Measurements from ENCODE around the gene CEBPE.

Gene CEBPE

DNA sequence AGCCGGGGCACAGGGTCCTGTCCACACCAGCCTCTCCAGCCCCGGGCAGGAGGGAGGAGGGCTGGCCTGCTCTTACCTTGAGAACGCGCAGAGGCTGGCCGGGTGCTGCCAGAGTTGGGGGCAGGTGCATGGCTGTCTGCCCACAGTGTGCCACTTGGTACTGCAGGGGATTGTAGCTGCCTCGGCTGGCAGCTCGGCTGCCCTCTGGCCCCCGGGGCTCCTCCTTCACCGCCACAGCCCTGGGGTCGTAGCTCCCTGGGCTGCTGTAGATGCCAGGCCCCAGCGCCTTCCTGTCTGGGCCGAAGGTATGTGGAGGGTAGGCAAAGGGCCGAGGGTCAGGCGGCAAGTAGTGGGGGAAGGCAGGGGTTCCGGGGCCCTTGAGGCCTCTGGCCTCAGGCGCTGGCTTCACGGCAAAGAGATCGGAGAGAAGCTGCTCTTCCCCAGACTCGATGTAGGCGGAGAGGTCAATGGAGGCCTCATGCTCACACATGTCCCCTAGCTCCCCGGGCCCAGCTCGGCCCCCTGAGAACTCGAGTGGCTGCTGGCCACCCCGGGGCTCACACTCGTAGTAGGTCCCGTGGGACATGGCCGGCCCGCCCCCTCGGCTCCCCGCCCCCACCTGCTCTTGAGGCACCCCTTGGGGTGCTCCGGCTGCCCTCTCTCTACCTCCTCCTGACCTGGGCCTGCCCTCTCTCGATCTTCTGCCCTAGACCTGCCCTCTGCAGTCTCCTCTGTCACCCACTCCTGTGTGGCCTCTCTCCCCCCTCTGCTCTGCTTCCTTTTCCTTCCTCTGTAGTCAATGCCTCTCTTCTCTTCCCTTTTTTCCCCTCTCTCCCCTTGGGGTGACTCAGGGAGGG lies at the start of gene CEBPE:
TSS of gene CEBPE (minus strand) at position 750 of the 857 bp plus-strand sequence. CDS start at position 586, 164 bp downstream.
- DNase-seq (ENCODE audit: low read depth in 1 of 2, low spot score in 1 of 2), result no peak

DNA sequence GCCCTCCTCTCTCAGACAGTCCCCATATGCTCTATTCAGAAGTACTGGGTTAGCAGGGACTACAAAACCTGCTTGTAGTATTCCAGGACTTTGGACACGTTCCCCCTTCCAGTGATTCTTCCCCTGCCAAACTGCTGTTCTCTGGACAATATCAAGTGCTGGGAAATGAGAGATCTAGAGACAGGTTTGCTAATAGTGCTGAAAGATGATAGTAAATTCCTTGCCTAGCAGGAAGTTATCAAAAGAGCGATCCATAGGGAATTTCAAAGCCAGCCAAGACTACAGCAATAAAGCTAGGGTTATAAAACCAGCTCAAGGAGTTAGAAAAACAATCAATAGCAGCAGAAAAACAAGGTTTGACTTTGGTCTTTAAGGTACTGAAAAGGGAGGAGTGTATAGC lies 49.2 kb upstream of the CEBPE start:
- DNase-seq (ENCODE audit: low read depth in 1 of 2, low spot score in 1 of 2), result no peak

DNA sequence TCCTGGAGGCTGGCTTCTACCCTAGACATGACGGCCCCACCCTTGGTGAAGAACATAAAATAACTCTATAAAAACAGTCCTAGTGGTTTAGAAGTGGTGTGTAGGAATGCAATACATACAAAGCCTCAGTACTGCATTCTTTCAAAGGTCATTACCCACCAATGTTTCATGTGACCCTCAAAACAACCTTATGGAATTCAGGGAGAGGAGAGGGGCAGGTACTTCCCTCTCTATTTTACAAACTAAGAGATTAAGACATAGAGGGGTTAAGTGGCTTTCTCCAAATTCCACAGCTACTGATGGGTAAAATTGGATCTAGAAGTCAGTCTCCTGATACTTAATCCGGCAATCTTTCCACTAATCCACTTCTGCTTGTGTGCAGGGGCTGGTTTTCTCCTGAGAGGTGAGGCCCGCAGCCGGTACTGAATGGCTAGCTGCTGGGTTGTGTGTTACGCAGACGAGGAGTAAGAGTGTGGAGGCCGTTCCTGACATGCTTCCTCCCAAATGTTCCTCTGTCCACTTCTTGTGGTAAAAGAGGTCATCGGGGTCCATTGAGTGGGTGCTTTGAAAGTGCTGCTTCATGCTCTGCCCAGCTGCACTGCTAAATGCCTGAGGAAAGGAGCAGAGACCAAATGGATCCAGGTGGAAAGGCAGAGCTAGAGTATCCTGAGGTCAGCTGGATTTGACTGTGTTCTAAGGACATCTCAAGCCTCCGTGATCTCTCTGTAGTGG lies 48.2 kb upstream of the CEBPE start:
- no peak for DNase-seq (ENCODE audit: low read depth in 1 of 2, low spot score in 1 of 2)

DNA sequence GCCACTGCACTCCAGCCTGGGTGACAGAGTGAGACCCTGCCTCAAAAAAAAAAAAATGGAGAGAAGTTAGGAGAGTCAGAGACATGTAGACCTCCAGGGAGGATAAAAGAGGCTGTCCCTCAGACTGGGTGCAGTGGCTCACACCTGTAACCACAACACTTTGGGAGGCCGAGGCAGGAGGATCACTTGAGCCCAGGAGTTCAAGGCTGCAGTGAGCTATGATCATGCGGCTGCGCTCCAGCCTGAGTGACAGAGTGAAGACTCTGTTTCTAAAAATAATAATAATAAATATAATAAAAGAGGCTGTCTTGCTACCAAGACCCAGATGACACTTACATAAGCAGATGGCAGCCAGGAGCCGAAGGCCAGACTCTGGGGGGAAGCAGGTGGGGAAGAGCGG lies 45.9 kb upstream of the CEBPE start:
- DNase-seq (ENCODE audit: low read depth in 1 of 2, low spot score in 1 of 2), result no peak

DNA sequence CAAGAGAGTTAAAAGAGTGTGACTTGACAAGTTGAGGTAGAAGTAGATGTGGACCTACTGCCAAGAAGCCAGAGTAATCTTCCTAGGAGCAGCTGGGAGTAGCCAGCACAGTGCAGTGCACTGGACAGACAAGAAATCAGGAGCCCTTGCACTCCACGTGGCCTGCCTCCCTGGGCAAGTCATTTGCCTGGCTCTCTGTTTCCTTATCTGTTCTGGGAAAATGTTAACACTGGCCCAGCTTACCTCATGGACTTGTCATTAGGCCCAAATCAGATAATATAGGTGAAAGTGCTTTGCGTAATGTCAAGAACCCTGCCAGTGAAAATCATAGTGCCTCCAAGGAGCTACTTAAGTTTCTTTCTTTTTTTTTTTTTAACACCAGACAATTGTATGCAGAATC lies 45.2 kb upstream of the CEBPE start:
- no peak for DNase-seq (ENCODE audit: low read depth in 1 of 2, low spot score in 1 of 2)

DNA sequence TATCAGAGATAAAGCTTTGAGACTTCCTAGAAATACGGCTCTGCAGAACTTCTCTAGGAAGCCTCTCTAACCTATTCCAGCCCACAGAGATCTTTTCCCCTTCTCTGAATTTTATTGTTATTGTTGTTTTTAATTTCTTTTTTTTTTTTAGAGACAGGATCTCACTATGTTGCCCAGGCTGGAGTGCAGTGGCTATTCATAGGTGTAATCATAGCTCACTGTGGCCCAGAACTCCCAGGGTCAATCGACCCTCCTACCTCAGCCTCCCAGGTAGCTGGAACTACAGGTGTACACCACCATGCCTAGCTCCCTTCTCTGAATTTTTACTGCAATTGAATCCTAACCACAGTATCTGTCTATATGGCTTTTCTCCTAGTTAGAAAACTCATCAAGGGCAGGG lies 44.8 kb upstream of the CEBPE start:
- DNase-seq (ENCODE audit: low read depth in 1 of 2, low spot score in 1 of 2), result no peak

DNA sequence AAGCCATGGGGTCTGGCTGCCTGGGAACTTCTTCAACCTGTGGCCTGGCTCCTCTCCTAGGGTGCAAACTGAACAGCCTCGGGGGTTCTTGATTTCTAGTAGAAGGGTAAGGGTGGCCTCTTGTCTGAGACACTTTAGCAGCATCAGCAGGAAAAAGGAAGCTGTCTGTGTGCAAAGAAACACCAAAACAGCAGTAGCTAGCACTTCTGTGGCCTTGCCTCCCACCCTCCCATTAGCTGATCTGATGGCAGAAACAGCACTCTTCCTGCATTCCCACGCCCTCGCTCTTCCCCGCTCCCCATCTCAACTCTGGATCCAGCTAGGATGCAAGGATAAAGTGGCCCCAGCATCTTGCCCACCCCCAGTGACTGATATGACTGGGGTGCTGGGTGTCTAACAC lies 43.7 kb upstream of the CEBPE start:
- no peak for DNase-seq (ENCODE audit: low read depth in 1 of 2, low spot score in 1 of 2)

DNA sequence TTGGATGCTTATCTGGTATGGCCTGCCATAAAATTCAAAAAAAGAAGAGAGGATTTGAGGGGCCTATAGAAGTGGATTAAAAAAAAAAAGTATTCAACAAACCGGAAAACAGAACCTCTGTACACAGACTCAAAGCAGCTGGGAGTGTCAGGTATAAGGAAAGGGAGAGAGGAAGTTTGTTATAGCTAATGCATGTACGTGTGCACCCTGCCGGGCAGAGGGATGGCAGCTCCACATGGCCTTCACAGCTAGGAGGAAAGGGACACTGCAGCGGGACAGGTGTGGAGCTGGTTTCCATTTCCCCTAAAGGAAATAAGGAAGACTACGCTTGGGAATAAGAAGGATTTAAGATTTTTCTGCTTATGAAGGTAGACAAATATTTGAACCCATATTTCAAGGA lies 43.0 kb upstream of the CEBPE start:
- no peak for DNase-seq (ENCODE audit: low read depth in 1 of 2, low spot score in 1 of 2)

DNA sequence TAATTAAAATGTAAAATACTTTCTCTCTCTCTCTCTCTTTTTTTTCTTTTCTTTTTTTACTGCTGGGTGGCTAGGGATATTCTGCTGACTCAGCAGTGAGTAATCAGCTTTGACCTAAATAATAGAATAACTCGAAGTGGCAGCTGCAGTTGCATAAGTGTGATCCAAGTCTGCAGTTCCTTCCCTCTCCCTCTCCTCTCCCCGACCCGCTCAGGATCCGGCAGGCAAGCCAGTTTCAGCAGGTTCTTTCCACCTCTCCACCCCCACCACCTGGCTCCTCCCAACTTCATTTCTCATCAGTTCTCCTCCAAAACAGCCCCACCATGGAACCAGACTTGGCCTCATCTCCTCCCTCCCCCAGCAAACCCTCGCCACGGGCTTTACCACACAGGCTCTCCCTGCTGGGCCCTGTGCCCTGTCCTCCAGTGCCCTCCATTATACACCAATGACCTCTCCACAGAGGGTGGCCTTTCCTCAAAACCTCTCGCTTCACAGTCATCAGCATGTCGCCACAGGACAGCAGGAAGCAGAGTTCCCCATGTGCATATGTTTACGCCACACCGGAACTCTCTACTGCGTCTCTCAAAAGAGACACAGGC lies 42.0 kb upstream of the CEBPE start:
- no peak for DNase-seq (ENCODE audit: low read depth in 1 of 2, low spot score in 1 of 2)

DNA sequence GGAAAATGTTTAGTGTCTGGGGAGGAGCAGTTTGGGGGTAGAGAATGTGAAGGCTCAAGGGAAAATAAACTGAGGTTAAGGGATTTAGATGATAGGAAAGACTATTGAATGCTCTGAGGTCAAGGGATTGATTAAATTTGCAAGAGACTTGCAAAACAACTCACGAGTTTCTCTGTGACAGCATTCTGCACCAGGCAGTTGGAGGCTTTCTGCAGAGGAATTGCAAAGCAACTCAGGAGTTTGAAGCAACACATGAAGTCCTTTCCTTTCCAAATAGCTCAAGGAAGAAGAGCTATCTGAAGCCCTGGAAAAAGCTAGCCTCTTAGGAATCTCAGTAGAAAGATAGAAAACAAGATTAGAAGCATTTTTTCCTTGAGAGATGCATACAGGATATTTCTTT lies 40.5 kb upstream of the CEBPE start:
- DNase-seq (ENCODE audit: low read depth in 1 of 2, low spot score in 1 of 2), result no peak

DNA sequence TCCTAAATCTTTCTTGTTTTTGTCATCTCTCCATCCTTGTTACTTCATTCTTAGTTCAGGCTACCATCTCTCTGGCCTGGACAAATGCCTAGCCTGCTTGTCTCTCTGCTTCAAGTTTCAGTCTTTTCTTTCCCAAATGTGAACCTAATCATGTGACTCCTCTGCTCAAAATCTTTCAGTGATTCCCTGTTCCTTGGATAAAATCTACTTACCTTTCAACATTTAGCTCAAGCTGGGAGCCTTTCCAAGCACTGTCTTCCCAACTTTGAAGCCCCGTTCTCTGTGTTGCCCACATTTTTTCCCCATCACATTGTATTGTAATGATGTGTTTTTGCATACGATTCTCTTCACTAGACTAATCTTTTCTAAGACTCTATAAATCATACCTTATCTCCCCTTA lies 39.7 kb upstream of the CEBPE start:
- no peak for DNase-seq (ENCODE audit: low read depth in 1 of 2, low spot score in 1 of 2)

DNA sequence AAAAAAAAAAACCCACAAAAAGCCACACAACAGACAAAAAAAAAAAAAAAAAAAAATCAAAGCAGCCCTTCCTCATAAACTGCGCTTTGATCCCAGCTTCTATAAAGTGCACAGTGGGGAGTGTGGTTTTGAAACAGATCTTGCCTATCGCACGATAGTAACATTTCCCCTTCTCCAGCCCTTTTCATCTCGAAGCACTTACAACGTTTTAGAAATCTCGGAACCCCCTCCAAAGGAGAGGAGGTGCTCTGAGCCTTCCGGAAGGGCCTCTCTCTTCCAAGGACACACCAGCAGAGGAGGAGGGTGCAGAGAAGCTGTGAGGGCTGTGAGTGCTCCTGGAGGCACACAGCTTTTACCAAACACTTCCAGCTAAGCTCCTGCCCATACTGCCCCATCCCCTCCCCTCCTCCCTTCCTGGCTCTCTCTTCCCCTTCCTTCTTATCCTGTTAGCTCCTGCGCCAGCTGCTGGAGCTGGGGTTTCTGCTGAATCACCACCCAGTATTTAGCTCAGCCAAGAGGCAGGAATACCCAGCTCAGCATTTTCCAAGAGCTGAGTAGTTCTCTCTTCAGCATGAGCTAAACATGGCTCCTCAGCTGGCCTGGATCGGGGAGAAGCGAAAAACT lies 36.0 kb upstream of the CEBPE start:
- DNase-seq (ENCODE audit: low read depth in 1 of 2, low spot score in 1 of 2), result no peak

DNA sequence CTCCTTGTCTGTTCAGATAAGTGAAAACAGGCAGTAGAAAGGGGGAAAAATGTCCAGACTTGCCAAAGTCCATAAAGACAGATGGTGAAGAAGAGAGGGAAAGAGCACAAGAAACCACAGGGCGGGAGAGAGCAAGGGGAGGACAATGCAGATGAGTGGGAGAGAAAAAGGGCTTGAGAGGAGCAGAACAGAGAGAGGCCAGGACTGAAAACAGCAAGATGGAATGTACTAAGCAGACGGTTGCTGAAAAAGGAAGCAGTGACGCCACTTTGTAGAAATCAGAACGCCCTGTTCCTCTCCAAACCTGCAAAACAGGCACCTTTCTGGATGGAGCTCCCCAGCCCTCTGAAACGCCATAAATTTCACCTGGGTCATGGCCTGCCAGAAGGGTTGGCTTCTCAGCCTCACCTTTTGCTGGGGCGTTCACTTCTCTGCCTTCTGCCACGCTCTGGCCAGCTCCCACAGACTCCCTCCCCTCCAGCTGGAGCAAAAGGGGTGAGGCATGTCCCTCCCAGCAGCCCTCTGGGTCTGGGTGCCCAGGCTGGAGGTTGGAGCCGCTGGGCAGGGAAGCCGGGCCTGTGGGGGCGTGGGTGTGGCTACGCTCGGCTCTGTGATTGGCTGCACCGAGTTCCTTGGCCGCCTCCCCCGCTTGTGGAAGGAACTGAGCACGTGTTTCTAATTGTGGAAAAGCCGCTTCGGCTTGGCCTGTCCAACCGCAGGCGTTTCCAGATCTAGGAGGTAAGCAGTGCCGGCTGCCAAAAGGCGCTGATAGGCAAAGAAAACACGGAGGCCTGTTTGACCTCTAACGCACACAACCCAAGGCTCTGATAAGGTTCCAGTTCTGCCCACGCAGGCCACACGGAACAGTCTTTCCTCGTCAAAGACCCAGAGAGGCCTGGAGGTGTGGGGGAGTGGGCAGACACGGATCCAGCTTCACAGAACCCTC lies 35.1 kb upstream of the CEBPE start:
- no peak for DNase-seq (ENCODE audit: low read depth in 1 of 2, low spot score in 1 of 2)

DNA sequence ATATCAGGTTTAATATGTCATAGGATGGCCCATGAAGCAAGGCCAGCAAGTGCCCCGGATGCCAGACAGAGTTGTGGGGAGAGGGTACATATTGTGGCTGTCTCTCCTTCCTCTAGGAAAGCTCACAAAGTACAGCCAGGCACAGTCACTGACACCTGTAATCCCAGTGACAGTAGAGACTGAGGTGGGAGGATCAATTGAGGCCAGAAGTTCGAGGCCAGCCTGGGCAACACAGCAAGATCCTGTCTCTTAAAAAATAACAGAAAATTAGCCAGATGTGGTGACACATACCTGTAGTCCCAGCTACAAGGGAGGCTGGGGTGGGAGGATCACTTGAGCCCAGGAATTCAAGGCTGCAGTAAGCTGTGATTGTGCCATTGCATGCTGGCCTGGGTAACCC lies 32.3 kb upstream of the CEBPE start:
- no peak for DNase-seq (ENCODE audit: low read depth in 1 of 2, low spot score in 1 of 2)

DNA sequence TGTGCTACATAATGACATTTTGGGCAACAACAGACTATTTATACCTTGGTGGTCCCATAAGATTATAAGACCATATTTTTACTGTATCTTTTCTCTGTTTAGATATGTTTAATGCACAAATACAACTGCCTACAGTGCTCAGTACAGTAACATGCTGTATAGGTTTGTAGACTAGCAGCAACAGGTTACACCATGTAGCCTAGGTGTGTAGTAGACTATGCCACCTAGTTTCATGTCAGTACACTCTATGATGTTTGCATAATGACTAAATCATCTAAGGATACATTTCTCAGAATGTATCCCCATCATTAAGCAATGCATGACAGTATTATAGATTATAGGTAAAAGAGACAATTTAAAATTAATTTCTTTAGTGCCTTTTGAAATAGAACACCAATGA lies 30.7 kb upstream of the CEBPE start:
- no peak for DNase-seq (ENCODE audit: low read depth in 1 of 2, low spot score in 1 of 2)

DNA sequence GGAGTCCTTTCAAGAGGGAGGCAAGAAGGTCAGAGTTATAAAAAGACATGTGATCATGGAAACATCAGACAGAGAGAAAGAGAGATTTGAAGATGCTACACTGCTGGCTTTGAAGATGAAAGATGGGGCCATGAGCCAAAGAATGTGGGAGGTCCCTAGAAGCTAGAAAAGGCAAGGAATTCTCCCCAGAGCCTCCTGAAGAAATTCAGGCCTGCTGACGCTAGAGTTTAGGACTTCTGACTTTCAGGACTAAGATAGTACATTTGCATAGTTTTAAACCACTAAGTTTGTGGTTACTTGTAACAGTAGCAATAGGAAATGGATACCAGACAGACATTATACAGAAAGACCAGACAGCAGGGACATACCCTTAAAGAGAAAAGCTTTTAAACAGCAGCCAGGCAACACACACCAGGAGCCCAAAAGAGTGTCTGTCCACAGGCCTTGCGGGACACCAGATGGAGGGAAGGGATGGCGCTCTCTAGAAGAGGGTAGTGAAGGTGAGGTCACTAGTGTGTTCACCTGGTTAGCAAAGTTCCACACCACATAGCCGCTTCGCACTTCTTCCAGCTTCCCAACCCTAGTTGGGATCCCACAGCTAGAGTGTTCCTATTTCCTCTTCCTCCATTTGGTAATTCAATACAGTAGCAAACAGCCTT lies 29.7 kb upstream of the CEBPE start:
- DNase-seq (ENCODE audit: low read depth in 1 of 2, low spot score in 1 of 2), result no peak

DNA sequence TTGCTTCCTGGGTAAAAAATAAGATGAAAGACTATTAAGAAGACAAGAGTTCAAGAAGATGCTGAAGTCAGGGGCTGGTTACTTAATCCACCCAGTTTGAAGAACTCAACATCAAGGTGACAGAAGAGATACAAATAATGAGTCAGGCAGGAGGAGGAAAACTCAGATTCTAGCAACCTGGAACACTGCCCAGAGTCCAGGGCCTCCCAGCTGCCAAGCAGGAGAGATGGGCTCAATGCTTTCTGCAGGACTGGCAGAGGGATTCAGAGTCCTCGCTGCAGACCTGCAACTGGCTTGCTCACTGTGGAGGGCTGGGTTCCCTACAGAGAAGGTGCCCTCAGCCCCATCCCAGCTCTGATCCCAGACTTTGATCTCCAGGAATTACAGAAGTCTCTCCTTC lies 28.6 kb upstream of the CEBPE start:
- DNase-seq (ENCODE audit: low read depth in 1 of 2, low spot score in 1 of 2), result no peak

DNA sequence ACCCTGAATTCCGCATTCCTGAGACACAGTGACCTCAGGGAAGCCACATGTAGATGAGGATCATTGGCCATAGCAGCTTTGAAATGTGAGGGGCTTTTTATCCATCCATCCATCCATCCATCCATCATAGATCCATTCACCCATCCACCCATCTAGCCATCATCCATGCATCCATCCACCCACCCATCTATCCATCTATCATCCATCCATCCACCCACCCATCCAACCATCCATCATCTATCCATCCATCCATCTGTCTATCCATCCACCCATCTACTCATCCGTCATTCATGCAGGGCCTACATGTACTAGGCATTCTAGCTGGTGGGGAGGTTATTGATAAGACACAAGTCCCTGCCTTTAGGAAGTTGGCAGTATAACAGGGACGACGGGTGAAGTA lies 27.9 kb upstream of the CEBPE start:
- no peak for DNase-seq (ENCODE audit: low read depth in 1 of 2, low spot score in 1 of 2)

DNA sequence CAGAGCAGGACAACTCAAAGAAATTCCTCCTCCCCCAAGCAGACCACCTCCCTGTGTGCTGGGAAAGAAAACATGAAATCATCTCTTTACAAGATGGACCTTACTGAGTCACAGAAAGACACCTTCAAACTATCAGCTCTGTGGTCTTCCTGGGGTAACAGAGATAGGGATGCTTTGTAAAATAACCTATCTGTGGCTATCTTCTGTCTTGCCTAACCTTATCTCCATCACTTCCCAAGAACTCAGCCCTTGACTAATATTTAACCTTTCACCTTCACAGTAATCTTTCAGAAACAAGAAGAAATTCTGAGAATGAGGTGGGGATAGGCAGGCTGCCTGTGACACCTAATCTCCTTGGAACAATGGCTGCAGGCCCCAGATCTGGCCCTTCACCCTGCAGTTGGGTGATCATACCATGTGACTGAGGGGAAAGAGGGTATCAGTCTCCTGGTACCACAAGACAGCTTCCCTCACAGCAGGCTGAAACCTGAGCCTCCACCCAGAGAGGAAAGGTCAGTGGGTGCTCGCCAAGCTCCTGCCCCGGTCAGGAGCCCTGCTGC lies 27.4 kb upstream of the CEBPE start:
- DNase-seq (ENCODE audit: low read depth in 1 of 2, low spot score in 1 of 2), result no peak
